OCI-LY1 (cell line): Measurements from ENCODE around the gene LHX3.

Experiments
- H2AFZ ChIP-seq: fragments of 200-600 bp; sonication (generic), shearing (Covaris generic); 2 replicates; pipeline ENCODE4 v1.6.0; 2014; ENCODE audit warnings: antibody characterized with exemption, mild to moderate bottlenecking, low read length
- H3F3A ChIP-seq: fragments of 200-600 bp; sonication (generic), shearing (Covaris generic); 2 replicates; pipeline ENCODE4 v1.6.0; 2014; ENCODE audit warnings: mild to moderate bottlenecking, antibody characterized with exemption, low read length, moderate library complexity; ENCODE audit not compliant: insufficient read depth
- H3K27ac ChIP-seq: fragments of 200-600 bp; sonication (generic); 2 replicates; pipeline ENCODE4 v1.5.1; 2014; ENCODE audit warnings: low read length, mixed run types, mild to moderate bottlenecking, low read depth; ENCODE audit not compliant: poor library complexity, severe bottlenecking
- H3K27me3 ChIP-seq: fragments of 200-600 bp; sonication (generic); 2 replicates; pipeline ENCODE4 v1.6.0; 2014; ENCODE audit warnings: antibody characterized with exemption, mild to moderate bottlenecking, low read length, moderate library complexity; ENCODE audit not compliant: insufficient read depth
- H3K36me3 ChIP-seq: fragments of 200-600 bp; sonication (generic); 2 replicates; pipeline ENCODE4 v1.6.1; 2014; ENCODE audit warnings: mild to moderate bottlenecking, antibody characterized with exemption, low read length, moderate library complexity, mixed read lengths; ENCODE audit not compliant: insufficient read depth
- H3K4me1 ChIP-seq: fragments of 200-600 bp; sonication (generic); 2 replicates; pipeline ENCODE4 v1.5.1; 2014; ENCODE audit warnings: mild to moderate bottlenecking, low read length, moderate library complexity; ENCODE audit not compliant: insufficient read depth, severe bottlenecking
- H3K4me2 ChIP-seq: fragments of 200-600 bp; sonication (generic), shearing (Covaris generic); 2 replicates; pipeline ENCODE4 v1.6.1; 2014; ENCODE audit warnings: low read length
- H3K4me3 ChIP-seq: fragments of 200-600 bp; sonication (generic); 2 replicates; pipeline ENCODE4 v1.5.1; 2014; ENCODE audit warnings: low read length, low read depth, mild to moderate bottlenecking, mixed read lengths; ENCODE audit not compliant: poor library complexity, severe bottlenecking
- H3K79me2 ChIP-seq: fragments of 200-600 bp; shearing (Covaris generic); 2 replicates; pipeline ENCODE4 v1.6.1; 2016; ENCODE audit warnings: mixed run types, low read length, mixed read lengths; ENCODE audit not compliant: insufficient read depth
- H3K9ac ChIP-seq: fragments of 200-600 bp; sonication (generic), shearing (Covaris generic); 2 replicates; pipeline ENCODE4 v1.6.1; 2014; ENCODE audit warnings: mild to moderate bottlenecking, low read length, mixed read lengths
- H3K9me2 ChIP-seq: fragments of 200-600 bp; sonication (generic), shearing (Covaris generic); 2 replicates; pipeline ENCODE4 v1.6.1; 2014; ENCODE audit warnings: low read depth, mild to moderate bottlenecking, low read length, mixed read lengths
- H3K9me3 ChIP-seq: fragments of 200-600 bp; shearing (Covaris generic); 2 replicates; pipeline ENCODE4 v1.6.1; 2014; ENCODE audit warnings: low read length, mixed read lengths
- H4K20me1 ChIP-seq: fragments of 200-600 bp; sonication (generic), shearing (Covaris generic); 2 replicates; pipeline ENCODE4 v1.6.0; 2016; ENCODE audit warnings: mild to moderate bottlenecking, low read length; ENCODE audit not compliant: insufficient read depth
- EZH2 ChIP-seq: fragments of 200-600 bp; sonication (generic), shearing (Covaris generic); IDR thresholded peaks from 2 replicates; pipeline ENCODE4 v1.8.0; 2017; ENCODE audit warnings: borderline replicate concordance, mixed run types, mild to moderate bottlenecking, antibody characterized with exemption, low read length, moderate library complexity, mixed read lengths
- TF ChIP-seq, protein P1 (sequence below): fragments of 200-600 bp; sonication (generic), shearing (Covaris generic); IDR thresholded peaks from 2 replicates; pipeline ENCODE4 v1.5.1; 2017; ENCODE audit warnings: mild to moderate bottlenecking, antibody characterized with exemption, low read length, moderate library complexity, mixed read lengths

Gene LHX3

DNA sequence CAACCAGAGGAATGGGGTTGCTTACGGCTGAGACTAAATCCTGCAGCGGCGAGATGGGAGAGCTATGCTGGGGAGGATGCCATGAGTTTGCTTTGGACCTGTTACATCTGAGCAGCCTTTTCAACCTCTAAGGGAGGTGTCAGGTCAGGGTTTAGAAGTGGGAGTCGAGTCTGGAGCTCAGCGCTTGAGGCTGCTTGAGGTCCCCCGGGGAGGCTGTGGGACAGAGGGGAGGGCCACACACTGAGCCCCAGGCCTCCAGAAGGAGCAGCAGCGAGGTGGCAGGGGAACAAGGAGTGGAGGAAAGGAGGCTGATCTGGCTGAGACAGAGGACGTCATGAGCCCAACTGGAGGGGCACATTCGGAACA lies 42.6 kb upstream of the LHX3 start:
- no peak for TF ChIP-seq EZH2
- TF ChIP-seq, protein P1, sequence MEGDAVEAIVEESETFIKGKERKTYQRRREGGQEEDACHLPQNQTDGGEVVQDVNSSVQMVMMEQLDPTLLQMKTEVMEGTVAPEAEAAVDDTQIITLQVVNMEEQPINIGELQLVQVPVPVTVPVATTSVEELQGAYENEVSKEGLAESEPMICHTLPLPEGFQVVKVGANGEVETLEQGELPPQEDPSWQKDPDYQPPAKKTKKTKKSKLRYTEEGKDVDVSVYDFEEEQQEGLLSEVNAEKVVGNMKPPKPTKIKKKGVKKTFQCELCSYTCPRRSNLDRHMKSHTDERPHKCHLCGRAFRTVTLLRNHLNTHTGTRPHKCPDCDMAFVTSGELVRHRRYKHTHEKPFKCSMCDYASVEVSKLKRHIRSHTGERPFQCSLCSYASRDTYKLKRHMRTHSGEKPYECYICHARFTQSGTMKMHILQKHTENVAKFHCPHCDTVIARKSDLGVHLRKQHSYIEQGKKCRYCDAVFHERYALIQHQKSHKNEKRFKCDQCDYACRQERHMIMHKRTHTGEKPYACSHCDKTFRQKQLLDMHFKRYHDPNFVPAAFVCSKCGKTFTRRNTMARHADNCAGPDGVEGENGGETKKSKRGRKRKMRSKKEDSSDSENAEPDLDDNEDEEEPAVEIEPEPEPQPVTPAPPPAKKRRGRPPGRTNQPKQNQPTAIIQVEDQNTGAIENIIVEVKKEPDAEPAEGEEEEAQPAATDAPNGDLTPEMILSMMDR: no peak
- H3F3A ChIP-seq: peaks cover 9% of the 10 kb centered on the region; the same call in 1 of the 2 replicates
- no peak overlapping the region for H3K9ac ChIP-seq
- H3K4me2 ChIP-seq: no peak overlapping the region
- H3K9me3 ChIP-seq: no peaks in the 10 kb centered on the region
- peaks cover 30% of the 10 kb centered on the region for H3K4me1 ChIP-seq
- H3K9me2 ChIP-seq: no peaks in the 10 kb centered on the region
- H3K36me3 ChIP-seq: peaks cover 7% of the 10 kb centered on the region; the same call in 1 of the 2 replicates
- no peak overlapping the region for H2AFZ ChIP-seq
- no peak overlapping the region for H3K4me3 ChIP-seq
- peaks cover 16% of the 10 kb centered on the region for H3K79me2 ChIP-seq
- H4K20me1 ChIP-seq: no peaks in the 10 kb centered on the region
- H3K27me3 ChIP-seq: peaks cover 19% of the 10 kb centered on the region
- H3K27ac ChIP-seq: no peak overlapping the region

DNA sequence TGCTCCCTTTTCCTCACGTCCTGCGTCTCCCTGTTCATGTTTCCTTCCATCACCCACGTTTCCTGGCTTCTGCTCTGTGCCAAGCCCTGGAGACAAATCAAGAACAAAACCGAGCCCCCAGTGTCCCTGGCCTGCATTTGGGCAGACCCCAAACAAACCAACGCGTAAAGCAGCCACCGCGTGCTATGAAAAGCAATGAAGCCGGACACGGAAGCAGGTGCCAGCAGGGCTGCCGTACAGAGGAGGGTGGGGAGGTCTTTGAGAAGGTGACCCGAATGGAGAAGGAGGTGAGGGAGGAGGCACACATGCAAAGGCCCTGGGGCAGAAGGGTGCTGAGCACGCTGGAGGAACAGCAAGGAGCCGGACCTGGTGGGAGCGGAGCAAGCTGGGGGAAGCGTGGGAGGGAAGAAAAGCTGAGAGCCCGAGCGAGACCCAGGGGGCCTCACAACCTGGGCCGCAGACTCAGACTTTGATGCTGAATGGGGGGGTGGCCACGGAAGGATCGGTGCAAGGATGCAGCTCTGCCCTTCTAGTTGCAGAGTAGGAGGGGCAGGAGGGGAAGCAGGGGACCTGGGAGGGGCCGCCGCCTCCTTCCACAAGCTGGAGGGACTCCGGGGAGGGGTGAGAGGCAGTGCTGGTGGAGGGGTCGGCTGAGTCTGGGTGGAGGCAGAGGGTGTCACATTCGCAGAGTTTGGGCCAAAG lies 42.1 kb upstream of the LHX3 start:
- Histone ChIP-seq H3K4me2 (no peak overlapping the region), H3K27me3 (peaks cover 19% of the 10 kb centered on the region)

DNA sequence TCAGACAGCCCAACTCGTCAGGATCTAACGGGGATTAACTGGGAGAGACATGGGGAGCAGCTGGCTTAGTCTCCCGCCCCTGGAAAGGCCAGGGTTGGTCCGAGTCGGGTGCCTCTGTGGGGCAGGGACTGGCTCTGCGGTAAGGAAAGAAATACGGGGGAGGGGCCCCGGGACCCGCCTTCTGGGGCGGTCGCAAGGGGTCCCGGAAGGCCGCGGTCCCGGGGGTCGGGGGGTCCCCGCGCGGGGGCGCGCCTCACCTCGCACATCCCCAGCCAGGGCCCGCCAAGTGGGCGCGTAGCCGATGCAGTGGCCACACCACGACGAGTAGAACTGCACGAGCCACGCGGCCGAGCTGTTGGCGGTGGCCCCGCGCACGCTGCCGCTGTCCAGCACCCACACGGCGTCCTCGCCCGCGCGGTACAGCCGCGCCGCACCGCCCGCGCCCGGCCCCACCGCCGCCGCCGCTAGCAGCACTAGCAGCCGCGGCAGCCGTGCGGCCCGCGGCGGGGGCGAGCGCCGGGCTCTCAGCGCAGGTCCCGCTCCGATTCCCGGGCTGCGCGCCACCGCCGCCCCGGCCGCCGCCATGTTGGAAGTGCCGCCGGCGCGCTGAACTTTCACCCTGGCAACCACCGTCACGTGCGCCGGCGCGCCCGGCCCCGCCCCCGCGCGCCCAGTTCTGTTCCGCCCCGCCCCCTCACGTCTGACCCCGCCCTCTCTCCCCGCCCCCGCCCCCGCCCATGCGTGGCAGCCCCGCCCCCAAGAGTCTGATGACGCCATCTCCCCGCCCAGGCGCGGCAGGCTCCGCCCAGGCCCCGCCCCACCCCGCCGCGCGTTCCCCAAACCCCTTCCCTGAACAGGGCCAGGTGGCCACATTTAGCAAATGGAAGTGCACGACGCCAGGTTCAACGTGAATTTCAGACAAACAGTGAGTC lies 40.6 kb upstream of the LHX3 start, which contains the start of gene QSOX2:
Gene QSOX2 (minus strand): TSS at position 594 of the 932 bp plus-strand sequence. CDS start 9 bp downstream, at position 585.
- Histone ChIP-seq H2AFZ (no peak within 1 kb of the TSS), H3F3A (peaks cover 9% of the 10 kb centered on the region; the same call in 1 of the 2 replicates), H4K20me1 (no peaks in the 10 kb centered on the region), H3K27me3 (peaks cover 8% of the 10 kb centered on the region), H3K9me2 (no peaks in the 10 kb centered on the region), H3K9ac (peak within 1 kb of the TSS; percentile 74), H3K4me2 (peak within 1 kb of the TSS; percentile 84), H3K27ac (peak within 1 kb of the TSS; percentile 89), H3K79me2 (peaks cover 30% of the 10 kb centered on the region), H3K36me3 (peaks cover 24% of the 10 kb centered on the region), H3K4me1 (peaks cover 50% of the 10 kb centered on the region), H3K9me3 (no peaks in the 10 kb centered on the region), H3K4me3 (peak within 1 kb of the TSS; percentile 78)
- TF ChIP-seq, protein P1: no peak
- no peak for TF ChIP-seq EZH2

More for the DNA sequence above, 42.1 kb upstream of the LHX3 start:
- no peaks in the 10 kb centered on the region for H3K9me3 ChIP-seq
- no peak overlapping the region for H3K4me3 ChIP-seq
- peaks cover 13% of the 10 kb centered on the region for H3K36me3 ChIP-seq
- H3K4me1 ChIP-seq: peaks cover 35% of the 10 kb centered on the region
- peaks cover 9% of the 10 kb centered on the region; the same call in 1 of the 2 replicates for H3F3A ChIP-seq
- H4K20me1 ChIP-seq: no peaks in the 10 kb centered on the region
- TF ChIP-seq, protein P1: no peak
- no peak for TF ChIP-seq EZH2
- no peak overlapping the region for H3K9ac ChIP-seq
- peaks cover 21% of the 10 kb centered on the region for H3K79me2 ChIP-seq
- no peaks in the 10 kb centered on the region for H3K9me2 ChIP-seq
- no peak overlapping the region for H2AFZ ChIP-seq
- H3K27ac ChIP-seq: no peak overlapping the region
